OCI-LY1 (cell line): ENCODE measurements around the gene CCDC40.

ENCODE experiments used
- EZH2 ChIP-seq: fragments of 200-600 bp; sonication (generic), shearing (Covaris generic); IDR thresholded peaks from 2 replicates; pipeline ENCODE4 v1.8.0; 2017; ENCODE audit warnings: borderline replicate concordance, mixed run types, mild to moderate bottlenecking, antibody characterized with exemption, low read length, moderate library complexity, mixed read lengths
- TF ChIP-seq, protein P1 (sequence below): fragments of 200-600 bp; sonication (generic), shearing (Covaris generic); IDR thresholded peaks from 2 replicates; pipeline ENCODE4 v1.5.1; 2017; ENCODE audit warnings: mild to moderate bottlenecking, antibody characterized with exemption, low read length, moderate library complexity, mixed read lengths

- no peak for TF ChIP-seq EZH2
- TF ChIP-seq, protein P1, sequence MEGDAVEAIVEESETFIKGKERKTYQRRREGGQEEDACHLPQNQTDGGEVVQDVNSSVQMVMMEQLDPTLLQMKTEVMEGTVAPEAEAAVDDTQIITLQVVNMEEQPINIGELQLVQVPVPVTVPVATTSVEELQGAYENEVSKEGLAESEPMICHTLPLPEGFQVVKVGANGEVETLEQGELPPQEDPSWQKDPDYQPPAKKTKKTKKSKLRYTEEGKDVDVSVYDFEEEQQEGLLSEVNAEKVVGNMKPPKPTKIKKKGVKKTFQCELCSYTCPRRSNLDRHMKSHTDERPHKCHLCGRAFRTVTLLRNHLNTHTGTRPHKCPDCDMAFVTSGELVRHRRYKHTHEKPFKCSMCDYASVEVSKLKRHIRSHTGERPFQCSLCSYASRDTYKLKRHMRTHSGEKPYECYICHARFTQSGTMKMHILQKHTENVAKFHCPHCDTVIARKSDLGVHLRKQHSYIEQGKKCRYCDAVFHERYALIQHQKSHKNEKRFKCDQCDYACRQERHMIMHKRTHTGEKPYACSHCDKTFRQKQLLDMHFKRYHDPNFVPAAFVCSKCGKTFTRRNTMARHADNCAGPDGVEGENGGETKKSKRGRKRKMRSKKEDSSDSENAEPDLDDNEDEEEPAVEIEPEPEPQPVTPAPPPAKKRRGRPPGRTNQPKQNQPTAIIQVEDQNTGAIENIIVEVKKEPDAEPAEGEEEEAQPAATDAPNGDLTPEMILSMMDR = no peak
These were observed 12.8 kb upstream of the CCDC40 start for GRCh38 chr17:80023481-80024205.
